GM18858 (cell line): ENCODE data around the gene DLX4.

Source experiments
- ATAC-seq: cut with Tn5 transposase; IDR thresholded peaks from one replicate; pipeline ENCODE4 v1.9.1; 2021; ENCODE audit not compliant: unreplicated experiment

The DLX4 gene

GRCh38 chr17:49946964-49947584 is 21.9 kb upstream of the DLX4 start:
- no peak for ATAC-seq

GRCh38 chr17:49949634-49950033 is 19.4 kb upstream of the DLX4 start:
- no peak for ATAC-seq

GRCh38 chr17:49951362-49952082 is 17.5 kb upstream of the DLX4 start:
- ATAC-seq, result no peak

- no peak for ATAC-seq
Observed at GRCh38 chr17:49952209-49952911, 16.6 kb upstream of the DLX4 start.

- ATAC-seq, result no peak
Observed at GRCh38 chr17:49952912-49953497, 16.0 kb upstream of the DLX4 start.

GRCh38 chr17:49955157-49955556 is 13.8 kb upstream of the DLX4 start:
- no peak for ATAC-seq

GRCh38 chr17:49956780-49957179 is 12.2 kb upstream of the DLX4 start:
- ATAC-seq, result no peak

GRCh38 chr17:49957350-49957749 is 11.6 kb upstream of the DLX4 start:
- ATAC-seq, result no peak

GRCh38 chr17:49958723-49959122 is 10.3 kb upstream of the DLX4 start:
- ATAC-seq, result no peak

GRCh38 chr17:49959183-49959935 is 9.6 kb upstream of the DLX4 start:
- ATAC-seq, result no peak

GRCh38 chr17:49962599-49963308 is 6.2 kb upstream of the DLX4 start:
- ATAC-seq, result no peak

- ATAC-seq, result no peak
Observed at GRCh38 chr17:49963309-49963625, 5.7 kb upstream of the DLX4 start.

GRCh38 chr17:49963626-49964302 is 5.2 kb upstream of the DLX4 start:
- ATAC-seq, result no peak

- no peak for ATAC-seq
Observed at GRCh38 chr17:49964303-49964768, 4.7 kb upstream of the DLX4 start.

- no peak for ATAC-seq
Observed at GRCh38 chr17:49964769-49965523, 4.0 kb upstream of the DLX4 start.

GRCh38 chr17:49965524-49965909 is 3.5 kb upstream of the DLX4 start:
- ATAC-seq, result no peak

GRCh38 chr17:49966767-49967166 is 2.2 kb upstream of the DLX4 start:
- no peak for ATAC-seq

- ATAC-seq, result no peak
Observed at GRCh38 chr17:49967205-49967604, 1.8 kb upstream of the DLX4 start.
